ENCODE results near the gene UBE2G1. TPM values are rescaled to one million over a fixed set of nuclear protein-coding genes. Genes with fewer than 3 reads are reported as not detected.

The UBE2G1 gene, protein sequence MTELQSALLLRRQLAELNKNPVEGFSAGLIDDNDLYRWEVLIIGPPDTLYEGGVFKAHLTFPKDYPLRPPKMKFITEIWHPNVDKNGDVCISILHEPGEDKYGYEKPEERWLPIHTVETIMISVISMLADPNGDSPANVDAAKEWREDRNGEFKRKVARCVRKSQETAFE
- 100 to 1,000 TPM in 2 of 12 donors, 10 to 100 TPM in 10; 54.8 to 106 (median 84.0) TPM for polyA plus RNA-seq (ENCODE audit: insufficient read length in 12 of 12)
- long read RNA-seq, donor 1, transcript UBE2G1-201 (6 exons, 3,974 nt): major isoform, 8 of 11 reads
- long read RNA-seq, donor 1, partial matches to known transcripts: 0 of 11 reads
- long read RNA-seq, donor 1, other reads (novel, unspliced or antisense): 0 of 11 reads
- long read RNA-seq, donor 2, transcript UBE2G1-201 (6 exons, 3,974 nt): major isoform, 27 of 47 reads
- long read RNA-seq, donor 2, partial matches to known transcripts: 15 of 47 reads
- long read RNA-seq, donor 2, other reads (novel, unspliced or antisense): 0 of 47 reads
- long read RNA-seq, donor 3, transcript UBE2G1-201 (6 exons, 3,974 nt): major isoform, 8 of 8 reads
- long read RNA-seq, donor 3, partial matches to known transcripts: 0 of 8 reads
- long read RNA-seq, donor 3, other reads (novel, unspliced or antisense): 0 of 8 reads
- long read RNA-seq, donor 4, transcript UBE2G1-201 (6 exons, 3,974 nt): major isoform, 7 of 12 reads
- long read RNA-seq, donor 4, partial matches to known transcripts: 5 of 12 reads
- long read RNA-seq, donor 4, other reads (novel, unspliced or antisense): 0 of 12 reads
- long read RNA-seq, donor 5, transcript UBE2G1-201 (6 exons, 3,974 nt): major isoform, 21 of 22 reads
- long read RNA-seq, donor 5, partial matches to known transcripts: 0 of 22 reads
- long read RNA-seq, donor 5, other reads (novel, unspliced or antisense): 0 of 22 reads
- long read RNA-seq, donor 6, transcript UBE2G1-201 (6 exons, 3,974 nt): major isoform, 9 of 25 reads
- long read RNA-seq, donor 6, partial matches to known transcripts: 15 of 25 reads
- long read RNA-seq, donor 6, other reads (novel, unspliced or antisense): 0 of 25 reads
- long read RNA-seq, donor 7, transcript UBE2G1-201 (6 exons, 3,974 nt): major isoform, 11 of 11 reads
- long read RNA-seq, donor 7, partial matches to known transcripts: 0 of 11 reads
- long read RNA-seq, donor 7, other reads (novel, unspliced or antisense): 0 of 11 reads
- long read RNA-seq, donor 8, transcript UBE2G1-201 (6 exons, 3,974 nt): major isoform, 20 of 22 reads
- long read RNA-seq, donor 8, partial matches to known transcripts: 0 of 22 reads
- long read RNA-seq, donor 8, other reads (novel, unspliced or antisense): 0 of 22 reads
- long read RNA-seq, donor 9, transcript UBE2G1-201 (6 exons, 3,974 nt): major isoform, 9 of 10 reads
- long read RNA-seq, donor 9, partial matches to known transcripts: 0 of 10 reads
- long read RNA-seq, donor 9, other reads (novel, unspliced or antisense): 0 of 10 reads
- long read RNA-seq, donor 10, transcript UBE2G1-201 (6 exons, 3,974 nt): major isoform, 29 of 30 reads
- long read RNA-seq, donor 10, partial matches to known transcripts: 0 of 30 reads
- long read RNA-seq, donor 10, other reads (novel, unspliced or antisense): 0 of 30 reads
- long read RNA-seq, donor 11, transcript UBE2G1-201 (6 exons, 3,974 nt): major isoform, 19 of 27 reads
- long read RNA-seq, donor 11, partial matches to known transcripts: 5 of 27 reads
- long read RNA-seq, donor 11, other reads (novel, unspliced or antisense): 0 of 27 reads

DNA sequence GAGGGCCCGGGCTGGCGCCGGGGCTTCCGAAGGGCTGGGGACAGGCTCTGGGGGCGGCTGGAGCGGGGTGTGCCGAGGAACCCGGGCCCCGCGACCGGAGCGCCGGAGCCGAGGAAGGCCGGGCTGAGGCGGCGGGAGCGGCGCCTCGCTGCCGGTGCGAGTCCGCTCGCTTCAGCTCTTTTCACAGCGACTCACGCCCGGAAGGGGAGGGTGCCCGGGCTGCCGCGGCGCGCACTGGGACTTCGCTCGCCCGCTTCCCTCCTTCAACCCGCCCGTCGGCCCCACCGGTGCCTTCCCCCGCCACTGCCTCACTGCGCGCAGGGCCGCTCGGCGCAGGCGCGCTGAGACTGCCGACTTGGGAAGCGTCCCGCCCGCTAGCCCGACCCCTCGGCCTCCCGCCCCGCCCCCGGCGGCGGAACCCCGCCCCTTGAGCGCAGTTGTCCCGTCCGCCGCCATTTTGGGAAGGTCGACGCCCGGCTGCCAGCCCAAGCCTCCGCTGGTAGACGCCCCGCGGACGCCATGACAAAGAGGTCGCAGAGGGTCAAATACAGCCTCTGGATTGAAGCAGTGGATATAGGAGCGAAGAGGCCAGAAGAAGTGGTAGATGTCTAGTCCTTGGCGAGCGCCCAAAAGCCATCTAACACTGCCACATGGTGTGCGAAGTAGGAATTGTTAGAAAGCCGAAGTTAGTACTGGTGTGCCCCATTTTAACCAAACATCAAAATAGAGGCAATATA is at the start of gene UBE2G1:
UBE2G1 (minus strand) TSS at position 349 of the 737 bp plus-strand sequence. CDS start 359 bp downstream, outside the sequence.
- DNase-seq: peak; percentile 97

DNA sequence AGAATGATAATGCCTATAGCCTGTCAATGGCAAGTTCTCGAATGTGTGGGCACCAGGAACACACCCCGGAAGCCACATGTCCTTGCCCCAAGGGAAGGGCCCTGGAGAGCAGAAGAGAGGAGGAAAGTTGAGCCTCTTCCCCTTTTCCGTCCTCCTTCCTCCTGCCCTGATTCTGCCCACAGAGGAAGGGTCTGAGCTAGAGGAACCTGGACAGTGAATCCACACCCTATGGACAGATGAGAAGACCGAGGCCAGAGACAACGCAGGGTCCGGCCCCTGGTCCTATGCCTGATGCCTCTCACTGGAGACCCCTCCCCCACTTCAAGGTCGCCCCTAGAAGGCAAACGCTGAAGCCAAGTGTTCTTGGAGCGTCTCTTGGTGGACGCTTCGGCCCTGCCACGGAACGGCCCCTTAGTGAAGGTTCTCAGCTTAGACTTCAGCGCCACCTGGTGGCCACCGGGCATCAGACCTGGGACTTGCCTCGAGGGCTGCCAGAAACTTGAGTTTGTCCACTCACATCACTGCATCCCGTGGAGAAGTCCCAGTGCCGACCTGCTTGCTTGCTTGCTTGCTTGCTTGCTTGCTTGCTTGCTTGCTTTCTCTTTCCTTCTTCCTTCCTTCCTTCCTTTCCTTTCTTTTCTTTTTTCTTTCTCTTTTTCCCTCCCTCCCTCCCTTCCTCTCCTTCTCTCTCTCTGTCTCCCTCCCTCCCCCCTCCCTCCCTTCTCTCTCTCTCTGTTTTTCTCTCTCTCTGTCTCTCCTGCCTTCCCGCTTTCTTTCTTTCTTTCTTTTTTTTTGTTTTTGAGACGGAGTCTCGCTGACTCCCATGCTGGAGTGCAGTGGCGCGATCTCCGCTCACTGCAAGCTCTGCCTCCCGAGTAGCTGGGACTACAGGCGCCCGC is 46.7 kb upstream of the UBE2G1 start:
- peak; percentile 94 for DNase-seq

DNA sequence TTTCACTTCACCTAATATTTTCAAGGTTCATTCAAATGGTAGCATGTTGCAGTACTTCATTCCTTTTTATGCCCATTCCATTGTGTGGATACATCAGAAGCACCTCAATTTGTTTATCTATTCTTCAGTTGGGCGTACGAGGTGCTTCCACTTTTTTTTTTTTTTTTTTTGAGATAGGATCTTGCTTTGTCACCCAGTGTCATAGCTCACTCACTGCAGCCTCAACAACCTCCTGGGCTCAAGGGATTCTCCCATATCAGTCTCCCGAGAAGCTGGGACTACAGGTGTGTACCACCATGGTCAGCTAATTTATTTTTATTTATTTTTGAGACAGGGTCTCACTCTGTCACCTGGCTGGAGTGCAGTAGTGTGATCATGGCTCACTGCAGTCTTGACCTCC is 44.7 kb upstream of the UBE2G1 start:
- DNase-seq: no peak

DNA sequence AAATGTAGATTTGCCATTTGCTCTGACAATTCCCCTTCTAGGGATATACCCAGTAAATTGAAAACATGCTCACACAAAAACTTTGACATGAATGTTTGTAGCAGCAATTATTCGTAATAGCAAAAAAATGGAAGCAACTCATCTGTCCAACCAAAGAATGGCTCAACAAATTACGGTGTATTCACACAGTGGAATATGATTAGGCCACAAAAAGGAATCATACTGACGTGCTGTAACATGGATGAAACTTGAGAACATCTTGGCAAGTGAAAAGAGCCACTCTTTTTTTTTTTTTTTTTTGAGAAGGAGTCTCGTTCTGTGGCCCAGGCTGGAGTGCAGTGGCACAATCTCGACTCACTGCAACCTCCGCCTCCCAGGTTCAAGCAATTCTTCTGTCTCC is 43.2 kb upstream of the UBE2G1 start:
- DNase-seq: no peak

DNA sequence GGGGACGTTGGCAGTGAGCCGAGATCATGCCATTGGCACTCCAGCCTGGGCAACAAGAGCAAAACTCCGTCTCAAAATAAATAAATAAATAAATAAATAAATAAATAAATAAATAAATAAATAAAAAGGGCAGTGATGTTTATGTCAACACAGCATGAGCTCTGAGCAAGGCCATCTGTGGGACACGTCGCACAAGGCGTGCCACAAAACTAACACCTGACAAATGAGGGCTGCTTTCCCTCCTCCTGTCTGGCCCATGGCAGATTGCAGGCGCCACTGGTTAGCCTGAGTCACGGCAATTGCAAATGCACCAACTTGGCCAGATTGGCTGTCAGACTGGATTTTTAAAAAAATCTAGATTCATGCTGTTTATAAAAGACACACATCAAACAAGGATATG is 41.4 kb upstream of the UBE2G1 start:
- DNase-seq: no peak

DNA sequence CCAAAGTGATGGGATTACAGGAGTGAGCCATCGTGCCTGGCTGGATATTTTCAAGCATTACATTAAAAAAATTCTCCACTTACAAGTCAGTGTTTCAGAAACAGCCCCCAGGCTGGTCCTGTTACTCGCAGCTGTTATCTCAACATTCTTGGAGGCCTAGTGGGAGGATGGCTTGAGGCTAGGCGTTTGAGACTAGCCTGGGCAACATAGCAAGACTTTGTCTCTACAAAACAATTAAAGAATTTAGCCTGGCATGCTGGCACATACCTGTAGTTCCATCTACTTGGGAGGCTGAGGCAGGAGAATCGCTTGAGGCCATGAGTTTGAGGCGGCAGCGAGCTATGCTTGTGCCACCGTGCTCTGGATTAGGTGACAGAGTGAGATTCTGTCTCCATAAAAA is 40.7 kb upstream of the UBE2G1 start:
- DNase-seq: no peak

DNA sequence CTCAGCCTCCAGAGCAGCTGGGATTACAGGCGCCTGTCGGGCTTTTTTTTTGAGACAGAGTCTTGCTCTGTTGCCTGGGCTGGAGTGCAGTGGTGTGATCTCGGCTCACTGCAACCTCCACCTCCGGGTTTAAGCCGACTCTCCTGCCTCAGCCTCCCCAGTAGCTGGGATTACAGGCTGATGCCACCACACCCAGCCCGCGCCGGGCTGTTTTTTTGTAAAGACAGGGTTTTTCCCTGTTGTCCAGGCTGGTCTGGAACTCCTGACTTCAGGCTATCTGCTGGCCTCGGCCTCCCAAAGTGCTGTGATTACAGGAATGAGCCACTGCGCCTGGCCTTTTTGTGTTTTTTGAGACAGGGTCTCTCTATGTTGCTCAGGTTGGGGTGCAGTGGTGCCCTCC is 39.9 kb upstream of the UBE2G1 start:
- DNase-seq: no peak

DNA sequence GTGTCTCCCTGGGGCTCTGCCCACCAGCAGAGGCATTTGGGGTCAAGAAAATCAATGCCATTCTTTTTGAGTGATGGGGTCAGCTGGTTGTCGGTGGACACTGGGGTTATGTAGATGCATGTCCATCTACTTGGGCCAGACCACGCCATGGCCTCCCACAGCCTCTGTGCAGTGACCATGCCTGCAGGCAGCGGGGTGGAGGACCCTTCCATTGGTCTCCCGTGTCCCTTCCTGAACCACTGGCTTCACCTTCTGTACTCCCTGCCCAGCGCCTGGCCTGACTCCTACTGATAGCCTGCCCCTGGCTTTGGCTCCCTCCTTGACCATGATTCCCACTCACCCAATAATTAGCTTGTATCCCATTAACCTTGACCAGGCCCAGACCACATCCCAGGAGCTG is 39.2 kb upstream of the UBE2G1 start:
- no peak for DNase-seq

DNA sequence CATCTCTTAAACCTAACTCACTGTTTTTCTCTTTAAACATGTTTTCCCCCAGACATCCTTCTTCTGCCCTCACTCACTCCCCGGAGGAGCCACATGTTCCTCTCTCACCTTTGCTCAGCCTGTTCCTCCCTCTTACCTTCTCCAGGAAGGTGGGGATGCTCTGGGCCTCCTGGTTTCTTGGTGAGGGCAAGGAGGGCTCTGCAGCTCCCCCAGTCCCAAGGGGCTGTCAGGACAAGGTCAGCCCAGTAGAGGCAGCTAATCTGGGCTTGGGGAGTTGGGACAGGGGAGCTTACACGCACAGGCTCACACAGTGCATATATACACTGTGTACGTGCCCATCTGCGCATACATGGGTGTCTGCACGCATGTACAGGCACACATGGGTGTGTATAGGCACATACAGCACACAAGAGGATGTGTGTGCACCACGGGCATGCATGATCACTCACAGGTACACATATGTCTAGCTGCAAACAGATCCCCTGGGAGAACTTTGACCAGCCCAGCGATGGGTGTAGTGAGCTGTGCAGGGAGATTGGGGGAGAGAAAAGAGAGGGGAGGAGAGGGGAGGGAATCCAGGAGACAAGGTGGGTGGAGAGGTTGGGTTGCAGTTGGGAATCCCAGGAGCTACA is 38.7 kb upstream of the UBE2G1 start:
- no peak for DNase-seq

DNA sequence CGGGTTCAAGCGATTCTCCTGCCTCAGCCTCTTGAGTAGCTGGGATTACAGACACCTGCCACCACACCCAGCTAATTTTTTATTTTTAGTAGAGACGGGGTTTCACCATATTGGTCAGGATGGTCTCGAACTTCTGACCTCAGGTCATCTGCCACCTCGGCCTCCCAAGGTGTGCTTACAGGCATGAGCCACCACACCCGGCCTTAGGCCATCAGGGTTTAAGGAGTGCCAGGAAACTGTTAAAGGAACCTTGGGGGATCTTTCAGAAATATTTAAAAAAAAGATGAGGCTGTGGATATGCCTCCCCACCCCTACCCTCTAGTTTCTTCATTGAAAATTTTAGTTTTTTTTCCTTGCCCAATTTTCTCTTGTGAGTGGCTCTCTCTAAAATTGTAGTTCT is 31.4 kb upstream of the UBE2G1 start:
- no peak for DNase-seq

DNA sequence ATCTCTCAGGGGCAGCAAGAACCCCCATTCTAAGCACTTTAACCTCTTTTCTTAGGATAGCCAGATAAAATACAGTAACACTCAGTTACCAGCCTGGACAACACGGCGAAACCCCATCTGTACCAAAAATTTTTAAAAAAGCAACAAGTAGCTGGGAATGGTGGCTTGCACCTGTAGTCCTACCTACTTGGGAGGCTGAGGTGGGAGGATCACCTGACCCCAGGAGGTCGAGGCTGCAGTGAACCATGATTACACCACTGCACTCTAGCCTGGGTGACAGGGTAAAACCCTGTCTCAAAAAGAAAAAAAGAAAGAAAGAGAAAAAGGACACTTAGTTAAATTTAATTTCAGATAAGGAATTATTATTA is 28.6 kb upstream of the UBE2G1 start:
- DNase-seq: no peak

DNA sequence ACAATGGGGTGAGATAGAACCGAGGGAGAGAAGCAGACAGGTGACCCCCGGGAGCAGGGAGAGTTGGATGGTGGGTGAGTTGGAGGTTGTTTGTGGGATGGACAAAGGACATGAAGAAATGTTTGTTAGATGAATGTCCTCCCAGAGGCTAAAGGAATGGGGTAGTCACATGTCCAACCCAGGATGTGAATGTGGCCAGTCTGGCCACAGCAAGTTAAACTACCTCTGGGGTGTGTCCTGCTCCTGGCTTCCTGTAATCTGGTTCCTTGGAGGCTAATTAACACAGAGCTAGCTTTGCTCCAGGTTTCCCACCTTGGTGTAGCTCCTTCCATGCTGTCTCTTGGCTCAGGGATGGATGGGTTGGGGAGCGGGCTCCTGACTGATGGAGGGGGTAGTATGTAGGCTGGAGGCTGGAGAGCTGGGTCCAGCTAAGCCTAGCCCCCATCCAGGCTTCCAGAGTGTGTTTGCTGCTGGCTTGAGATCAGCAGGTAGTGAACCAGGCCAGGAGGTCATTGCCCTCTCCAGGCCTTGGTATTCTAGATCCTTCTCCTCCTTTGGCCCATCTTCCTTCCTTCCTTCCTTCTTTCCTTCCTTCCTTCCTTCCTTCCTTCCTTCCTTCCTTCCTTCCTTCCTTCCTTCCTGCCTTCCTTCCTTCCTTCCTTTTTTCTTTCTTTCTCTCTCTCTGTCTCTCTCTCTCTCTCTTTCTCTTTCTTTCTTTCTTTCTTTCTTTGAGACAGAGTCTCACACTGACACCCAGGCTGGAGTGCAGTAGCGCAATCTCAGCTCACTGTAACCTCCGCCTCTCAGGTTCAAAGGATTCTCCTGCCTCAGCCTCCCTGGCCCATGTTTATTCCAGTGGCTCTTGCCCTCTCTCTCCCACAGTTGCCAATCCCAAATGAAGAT is 28.0 kb upstream of the UBE2G1 start:
- no peak for DNase-seq

DNA sequence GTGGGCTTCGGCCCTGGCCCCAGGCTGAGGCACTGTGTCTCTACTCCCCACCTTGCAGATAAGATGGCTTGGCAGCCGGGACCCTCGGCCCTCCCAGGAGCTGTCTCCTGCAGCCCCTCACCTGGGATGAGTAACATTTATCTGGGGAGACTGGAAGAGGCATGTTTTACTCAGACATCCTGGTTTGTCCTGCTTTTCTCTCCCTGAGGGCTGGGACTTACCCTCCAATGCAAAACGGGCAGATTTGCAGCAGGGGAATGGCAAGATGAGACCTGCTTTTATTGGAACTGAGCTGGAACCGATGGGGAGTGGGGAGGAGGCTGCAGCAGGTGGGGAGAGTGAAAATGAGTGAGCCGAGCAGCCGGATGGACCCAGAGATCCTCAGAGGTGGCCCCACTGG is 27.3 kb upstream of the UBE2G1 start:
- DNase-seq: no peak

DNA sequence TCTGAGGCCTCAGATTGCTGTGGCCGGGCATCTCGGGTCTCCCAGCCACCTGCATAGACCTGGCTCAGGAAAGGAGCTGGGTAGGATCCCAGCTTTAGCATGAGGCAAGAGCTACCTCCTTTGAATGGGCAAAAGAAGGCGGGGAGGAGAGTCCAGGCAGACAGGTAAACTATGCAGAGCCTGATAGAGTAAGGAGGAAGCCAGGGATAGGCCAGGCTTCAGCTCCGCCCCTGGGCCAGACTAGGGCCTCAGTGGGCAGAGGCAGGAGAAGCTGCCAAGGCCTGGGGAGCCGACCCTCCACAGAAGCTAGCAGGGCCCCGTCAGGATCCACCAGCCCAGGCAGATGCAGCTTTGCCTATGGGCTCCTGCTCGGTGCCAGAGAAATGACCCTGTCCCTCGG is 22.6 kb upstream of the UBE2G1 start:
- DNase-seq: no peak

DNA sequence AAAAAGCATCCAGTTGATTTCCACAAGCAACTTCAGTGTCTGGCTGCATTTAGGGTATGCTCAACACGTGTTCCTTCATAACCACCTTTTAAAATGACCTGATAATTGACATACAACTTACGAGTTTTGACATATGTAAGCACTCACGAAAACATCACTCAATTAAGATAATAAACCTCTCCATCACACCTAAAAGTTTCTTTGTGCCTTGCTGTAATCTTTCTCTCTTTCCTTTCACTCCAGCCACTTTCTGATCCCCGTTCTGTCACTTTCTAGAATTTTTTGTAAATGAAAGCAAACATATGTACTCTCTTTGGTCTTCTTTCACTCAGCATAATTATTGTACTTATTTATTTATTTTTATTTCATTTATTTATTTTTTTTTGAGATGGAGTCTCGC is 20.7 kb upstream of the UBE2G1 start:
- no peak for DNase-seq

DNA sequence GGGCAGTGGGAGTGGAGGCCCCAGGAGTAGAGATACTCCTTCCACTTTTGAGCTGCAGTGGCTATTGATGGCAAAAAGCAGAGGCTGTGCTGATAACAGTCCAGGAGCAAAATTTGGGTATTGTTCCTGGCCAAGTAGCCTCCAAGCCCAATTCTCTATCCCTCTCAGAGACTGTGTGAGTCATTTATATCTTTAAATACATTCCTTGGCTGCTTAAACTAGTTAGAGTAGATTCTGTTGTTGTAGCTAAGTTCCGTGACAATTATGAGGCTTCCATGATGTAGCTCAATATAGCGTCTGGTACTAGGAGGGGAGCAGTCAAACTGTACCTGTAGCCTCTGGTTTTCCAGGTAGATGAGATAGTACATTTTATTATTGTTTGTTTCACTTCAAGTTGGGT is 19.9 kb upstream of the UBE2G1 start:
- no peak for DNase-seq
